Hematopoietic multipotent progenitor cell treated with erythropoietin and hydrocortisone succinate and interleukin-3 and kit ligand, for 8 days (in vitro differentiated cells): ENCODE results near the gene SLC16A12.

ENCODE experiments used
- DNase-seq: peaks from one replicate; pipeline ENCODE4 v3.0.0-alpha.2; 2015

The SLC16A12 gene

GRCh38 chr10:89535171-89536012 is at the start of gene SLC16A12:
TSS of gene SLC16A12 (minus strand) at chr10:89535594. CDS start at chr10:89462578, 73,016 bp downstream.
- DNase-seq = no peak

GRCh38 chr10:89582022-89582421 is 46.6 kb upstream of the SLC16A12 start:
- DNase-seq = no peak

- no peak for DNase-seq
Measured at GRCh38 chr10:89580243-89580642, 44.8 kb upstream of the SLC16A12 start.

GRCh38 chr10:89576696-89577095 is 41.3 kb upstream of the SLC16A12 start:
- no peak for DNase-seq

- DNase-seq = no peak
Measured at GRCh38 chr10:89576022-89576421, 40.6 kb upstream of the SLC16A12 start.

- DNase-seq = no peak
Measured at GRCh38 chr10:89575031-89575430, 39.6 kb upstream of the SLC16A12 start.

GRCh38 chr10:89574368-89574767 is 39.0 kb upstream of the SLC16A12 start:
- DNase-seq = no peak

- DNase-seq = no peak
Measured at GRCh38 chr10:89567576-89568245, 32.3 kb upstream of the SLC16A12 start.

- no peak for DNase-seq
Measured at GRCh38 chr10:89566992-89567391, 31.6 kb upstream of the SLC16A12 start.

GRCh38 chr10:89566095-89566950 is 30.9 kb upstream of the SLC16A12 start:
- no peak for DNase-seq

- no peak for DNase-seq
Measured at GRCh38 chr10:89565180-89565579, 29.8 kb upstream of the SLC16A12 start.

GRCh38 chr10:89563861-89564478 is 28.6 kb upstream of the SLC16A12 start:
- peak; percentile 61 for DNase-seq

- DNase-seq = no peak
Measured at GRCh38 chr10:89563311-89563710, 27.9 kb upstream of the SLC16A12 start.

GRCh38 chr10:89556600-89556999 is 21.2 kb upstream of the SLC16A12 start:
- DNase-seq = no peak

- DNase-seq = no peak
Measured at GRCh38 chr10:89555688-89556445, 20.5 kb upstream of the SLC16A12 start.

GRCh38 chr10:89554433-89554832 is 19.0 kb upstream of the SLC16A12 start:
- no peak for DNase-seq

- DNase-seq = peak; percentile 8
Measured at GRCh38 chr10:89553064-89553734, 17.8 kb upstream of the SLC16A12 start.

- no peak for DNase-seq
Measured at GRCh38 chr10:89552213-89552612, 16.8 kb upstream of the SLC16A12 start.

GRCh38 chr10:89550509-89550908 is 15.1 kb upstream of the SLC16A12 start:
- peak; percentile 57 for DNase-seq

GRCh38 chr10:89549510-89549909 is 14.1 kb upstream of the SLC16A12 start:
- no peak for DNase-seq

GRCh38 chr10:89548673-89549072 is 13.3 kb upstream of the SLC16A12 start:
- DNase-seq = no peak
